Vagina (tissue), 2 donors: ENCODE results near the gene DGKD. TPM values are rescaled to one million over a fixed set of nuclear protein-coding genes. Genes with fewer than 3 reads are reported as not detected.
"Not testable (repeated sequence)": the region's sequence is repeated elsewhere in the genome, so short reads cannot be mapped to it uniquely, and the experiment has no call there.

Experiments used
- DNase-seq, 2 donors: peaks; one replicate each; pipeline ENCODE4 v3.0.0-alpha.2; 2017; ENCODE audit errors: extremely low spot score in 2 of 2
- H3K27ac ChIP-seq: fragments of 200-600 bp; sonication (generic); one replicate; pipeline ENCODE4 v1.5.1; 2019
- H3K27me3 ChIP-seq: fragments of 200-600 bp; sonication (generic); one replicate; pipeline ENCODE4 v1.5.1; 2019
- H3K36me3 ChIP-seq, 2 donors: fragments of 200-600 bp; sonication (generic); one replicate each; pipeline ENCODE4 v1.5.1; 2017 to 2019
- H3K4me1 ChIP-seq: fragments of 200-600 bp; sonication (generic); one replicate; pipeline ENCODE4 v1.5.1; 2019
- H3K4me3 ChIP-seq, 2 donors: fragments of 200-600 bp; sonication (generic); 1 replicate in 1 of 2; 2 replicates in 1 of 2; pipeline ENCODE4 v1.5.1; 2016 to 2019
- H3K9me3 ChIP-seq: fragments of 200-600 bp; sonication (generic); one replicate; pipeline ENCODE4 v1.5.1; 2019
- CTCF ChIP-seq, 3 experiments: fragments of 450-650 bp in 2 of 3; fragments of 200-600 bp in 1 of 3; sonication (generic) in 1 of 3; IDR thresholded peaks; one replicate each; pipeline ENCODE4 v1.5.1; 2017 to 2019; ENCODE audit warnings: antibody characterized with exemption in 3 of 3, mild to moderate bottlenecking in 2 of 3, moderate library complexity in 2 of 3
- POLR2A ChIP-seq, 2 donors: fragments of 450-650 bp; IDR thresholded peaks; one replicate each; pipeline ENCODE4 v1.6.1; 2017; ENCODE audit warnings: antibody characterized with exemption in 2 of 2, mild to moderate bottlenecking in 2 of 2, moderate library complexity in 2 of 2
- POLR2AphosphoS5 ChIP-seq, 2 donors: sonication (generic); formaldehyde crosslinking; IDR thresholded peaks; one replicate each; pipeline ENCODE4 v1.9.0; 2017; ENCODE audit warnings: antibody characterized with exemption in 2 of 2, mild to moderate bottlenecking in 2 of 2, low read depth in 1 of 2; ENCODE audit not compliant: insufficient read depth in 1 of 2
- intact Hi-C: fragments of 100-400 bp; cut with DNase I; formaldehyde crosslinking; loops from one replicate; pipeline ENCODE4 v1.15.1; 2023
- total RNA-seq: library from RNA; depleted of rRNA; stranded (reverse); fragments of >200 nt; gene quantifications from one replicate; pipeline ENCODE4 v1.2.3, GENCODE V29; 2016

DGKD gene
- total RNA-seq, 1 donor from 2014 or later: 13.3 TPM

GRCh38 chr2:233329489-233330135 is 24.7 kb upstream of the DGKD start:
- H3K27ac ChIP-seq: no peak overlapping the region
- H3K4me3 ChIP-seq: no peak overlapping the region
- H3K4me1 ChIP-seq: no peaks in the 10 kb centered on the region
- DNase-seq: no peak
- TF ChIP-seq CTCF (IDR thresholded peaks at IDR 0.05) (no peak), POLR2AphosphoS5 (IDR thresholded peaks at IDR 0.05; ENCODE audit: insufficient read depth in 1 of 2, low read depth in 1 of 2) (no peak), POLR2A (IDR thresholded peaks at IDR 0.05) (no peak)
- H3K27me3 ChIP-seq: no peaks in the 10 kb centered on the region
- H3K9me3 ChIP-seq: no peaks in the 10 kb centered on the region
- H3K36me3 ChIP-seq: no peaks in the 10 kb centered on the region
- intact Hi-C loops: no loop called here

GRCh38 chr2:233331536-233331935 is 22.8 kb upstream of the DGKD start:
- no peaks in the 10 kb centered on the region for H3K4me1 ChIP-seq
- no peak overlapping the region for H3K4me3 ChIP-seq
- H3K36me3 ChIP-seq: no peaks in the 10 kb centered on the region
- intact Hi-C loops: no loop called here
- TF ChIP-seq POLR2AphosphoS5 (IDR thresholded peaks at IDR 0.05; ENCODE audit: insufficient read depth in 1 of 2, low read depth in 1 of 2) (peak in 1 of 2 donors; percentile 55), POLR2A (IDR thresholded peaks at IDR 0.05) (no peak)
- no peaks in the 10 kb centered on the region for H3K9me3 ChIP-seq
- H3K27me3 ChIP-seq: no peaks in the 10 kb centered on the region
- peak overlapping the region; percentile 53 for H3K27ac ChIP-seq
- DNase-seq: no peak

- intact Hi-C loops: no loop called here
- no peak for DNase-seq
- no peak overlapping the region for H3K4me3 ChIP-seq
- no peaks in the 10 kb centered on the region for H3K4me1 ChIP-seq
- no peaks in the 10 kb centered on the region for H3K9me3 ChIP-seq
- peak overlapping the region; percentile 53 for H3K27ac ChIP-seq
- H3K36me3 ChIP-seq: no peaks in the 10 kb centered on the region
- H3K27me3 ChIP-seq: no peaks in the 10 kb centered on the region
- no peak for TF ChIP-seq POLR2A (IDR thresholded peaks at IDR 0.05)
- no peak for TF ChIP-seq CTCF (IDR thresholded peaks at IDR 0.05)
- no peak for TF ChIP-seq POLR2AphosphoS5 (IDR thresholded peaks at IDR 0.05; ENCODE audit: insufficient read depth in 1 of 2, low read depth in 1 of 2)
These were observed 22.2 kb upstream of the DGKD start for GRCh38 chr2:233332125-233332524.

GRCh38 chr2:233334915-233335314 is 19.4 kb upstream of the DGKD start:
- H3K4me3 ChIP-seq: no peak overlapping the region
- H3K4me1 ChIP-seq: no peaks in the 10 kb centered on the region
- intact Hi-C loops: no loop called here
- TF ChIP-seq POLR2A (IDR thresholded peaks at IDR 0.05): no peak
- TF ChIP-seq POLR2AphosphoS5 (IDR thresholded peaks at IDR 0.05; ENCODE audit: insufficient read depth in 1 of 2, low read depth in 1 of 2): no peak
- TF ChIP-seq CTCF (IDR thresholded peaks at IDR 0.05): no peak
- no peaks in the 10 kb centered on the region for H3K27me3 ChIP-seq
- DNase-seq: no peak
- no peaks in the 10 kb centered on the region for H3K36me3 ChIP-seq
- H3K9me3 ChIP-seq: no peaks in the 10 kb centered on the region
- H3K27ac ChIP-seq: no peak overlapping the region

GRCh38 chr2:233336091-233336490 is 18.2 kb upstream of the DGKD start:
- not testable (repeated sequence) for DNase-seq, H3K4me1 ChIP-seq, H3K4me3 ChIP-seq, H3K36me3 ChIP-seq, H3K27ac ChIP-seq, H3K27me3 ChIP-seq, H3K9me3 ChIP-seq
- intact Hi-C loops: loop anchor here (2.0 kb wide), 1 partner anchor 53 kb away; no protein-coding TSS in a partner anchor

GRCh38 chr2:233336541-233336940 is 17.8 kb upstream of the DGKD start:
- H3K27me3 ChIP-seq: no peaks in the 10 kb centered on the region
- intact Hi-C loops: loop anchor here (2.0 kb wide), 1 partner anchor 54 kb away; no protein-coding TSS in a partner anchor
- no peak for DNase-seq
- no peak overlapping the region for H3K4me3 ChIP-seq
- no peaks in the 10 kb centered on the region for H3K36me3 ChIP-seq
- H3K27ac ChIP-seq: no peak overlapping the region
- no peak for TF ChIP-seq CTCF (IDR thresholded peaks at IDR 0.05)
- TF ChIP-seq POLR2A (IDR thresholded peaks at IDR 0.05): no peak
- TF ChIP-seq POLR2AphosphoS5 (IDR thresholded peaks at IDR 0.05; ENCODE audit: insufficient read depth in 1 of 2, low read depth in 1 of 2): no peak
- no peaks in the 10 kb centered on the region for H3K4me1 ChIP-seq
- H3K9me3 ChIP-seq: no peaks in the 10 kb centered on the region
